Natural killer cell treated with Interleukin-12 subunit alpha and Interleukin-12 subunit beta and Interleukin-15 and Interleukin-18, amount 100 ng/mL, for 72 hours (primary cell): ENCODE results near the gene CHFR. TPM values are rescaled to one million over a fixed set of nuclear protein-coding genes. Genes with fewer than 3 reads are reported as not detected.
"Not testable (repeated sequence)": the region's sequence is repeated elsewhere in the genome, so short reads cannot be mapped to it uniquely, and the experiment has no call there.

Experiments used
- ATAC-seq, 2 donors: fragments of 150-1000 bp; cut with Tn5 transposase in 1 of 2; sonication (Bioruptor Pico), chemical (Tn5 transposase) in 1 of 2; 2 replicates each; pipeline ENCODE4 v1.10.0; 2021
- DNase-seq: peaks from one replicate; pipeline ENCODE4 v3.0.0; 2022; ENCODE audit warnings: low spot score
- H3K27ac Mint-ChIP-seq, 2 donors: 1 replicate in 1 of 2; 2 replicates in 1 of 2; pipeline ENCODE4 v1.8.0; 2022; ENCODE audit warnings: mixed read lengths in 2 of 2, mild to moderate bottlenecking in 1 of 2, moderate library complexity in 1 of 2
- H3K27me3 Mint-ChIP-seq, 2 donors: 1 replicate in 1 of 2; 2 replicates in 1 of 2; pipeline ENCODE4 v1.8.0; 2022; ENCODE audit warnings: mixed read lengths in 2 of 2
- H3K36me3 Mint-ChIP-seq: one replicate; pipeline ENCODE4 v1.8.0; 2022; ENCODE audit warnings: mixed read lengths
- H3K4me1 Mint-ChIP-seq, 2 donors: 1 replicate in 1 of 2; 2 replicates in 1 of 2; pipeline ENCODE4 v1.8.0; 2022; ENCODE audit warnings: low read depth in 2 of 2, mixed read lengths in 2 of 2, mild to moderate bottlenecking in 1 of 2
- H3K4me3 Mint-ChIP-seq: one replicate; pipeline ENCODE4 v1.8.0; 2022; ENCODE audit warnings: mixed read lengths
- H3K9me3 Mint-ChIP-seq: 2 replicates; pipeline ENCODE4 v1.8.0; 2022; ENCODE audit warnings: mixed read lengths
- total RNA-seq, 2 donors: library from RNA; stranded (reverse); gene quantifications; one replicate each; pipeline ENCODE4 v1.2.3, GENCODE V29; 2022

CHFR gene
- total RNA-seq, 2 donors from 2014 or later: 121 to 155 TPM

GRCh38 chr12:132804426-132804861 is 83.0 kb downstream of the CHFR start:
- H3K27ac Mint-ChIP-seq: no peak overlapping the region
- H3K27me3 Mint-ChIP-seq: no peaks in the 10 kb centered on the region
- H3K36me3 Mint-ChIP-seq: no peaks in the 10 kb centered on the region
- peak in 1 of 2 donors; percentile 20 for ATAC-seq
- no peak for DNase-seq
- no peaks in the 10 kb centered on the region for H3K9me3 Mint-ChIP-seq
- peaks cover 0 to 4% of the 10 kb centered on the region in 2 donors for H3K4me1 Mint-ChIP-seq
- H3K4me3 Mint-ChIP-seq: no peak overlapping the region

- no peaks in the 10 kb centered on the region for H3K36me3 Mint-ChIP-seq
- DNase-seq: no peak
- peaks cover 0 to 4% of the 10 kb centered on the region in 2 donors for H3K4me1 Mint-ChIP-seq
- H3K9me3 Mint-ChIP-seq: no peaks in the 10 kb centered on the region
- no peak overlapping the region for H3K27ac Mint-ChIP-seq
- ATAC-seq: no peak
- H3K27me3 Mint-ChIP-seq: no peaks in the 10 kb centered on the region
- no peak overlapping the region for H3K4me3 Mint-ChIP-seq
Observed at GRCh38 chr12:132803888-132804287, 83.5 kb downstream of the CHFR start.

- DNase-seq (no peak), ATAC-seq (no peak)
- no peaks in the 10 kb centered on the region for H3K27me3 Mint-ChIP-seq
- no peak overlapping the region for H3K27ac Mint-ChIP-seq
- H3K4me1 Mint-ChIP-seq: peaks cover 0 to 4% of the 10 kb centered on the region in 2 donors
- H3K36me3 Mint-ChIP-seq: no peaks in the 10 kb centered on the region
- no peak overlapping the region for H3K4me3 Mint-ChIP-seq
- H3K9me3 Mint-ChIP-seq: no peaks in the 10 kb centered on the region
Observed at GRCh38 chr12:132803125-132803524, 84.3 kb downstream of the CHFR start.

GRCh38 chr12:132801741-132802140 is 85.7 kb downstream of the CHFR start:
- Mint-ChIP-seq H3K27me3 (no peaks in the 10 kb centered on the region), H3K4me3 (no peak overlapping the region), H3K4me1 (peaks cover 0 to 4% of the 10 kb centered on the region in 2 donors), H3K27ac (no peak overlapping the region), H3K36me3 (peaks cover 4% of the 10 kb centered on the region), H3K9me3 (no peaks in the 10 kb centered on the region)
- ATAC-seq: peak in 1 of 2 donors; percentile 43
- no peak for DNase-seq

GRCh38 chr12:132798836-132799235 is 88.6 kb downstream of the CHFR start:
- Mint-ChIP-seq H3K27me3 (no peaks in the 10 kb centered on the region), H3K36me3 (peaks cover 4% of the 10 kb centered on the region), H3K9me3 (no peaks in the 10 kb centered on the region), H3K4me1 (no peaks in the 10 kb centered on the region), H3K27ac (no peak overlapping the region), H3K4me3 (no peak overlapping the region)
- no peak for DNase-seq
- ATAC-seq: no peak

GRCh38 chr12:132797820-132798570 is 89.4 kb downstream of the CHFR start:
- DNase-seq (no peak), ATAC-seq (no peak)
- Mint-ChIP-seq H3K36me3 (peaks cover 4% of the 10 kb centered on the region), H3K4me1 (peaks cover 0 to 2% of the 10 kb centered on the region in 2 donors), H3K4me3 (no peak overlapping the region), H3K27ac (no peak overlapping the region), H3K9me3 (no peaks in the 10 kb centered on the region), H3K27me3 (no peaks in the 10 kb centered on the region)

- Mint-ChIP-seq H3K36me3 (peaks cover 4% of the 10 kb centered on the region), H3K4me1 (peaks cover 0 to 2% of the 10 kb centered on the region in 2 donors), H3K27ac (no peak overlapping the region), H3K27me3 (no peaks in the 10 kb centered on the region), H3K9me3 (no peaks in the 10 kb centered on the region), H3K4me3 (no peak overlapping the region)
- DNase-seq (no peak), ATAC-seq (no peak)
Observed at GRCh38 chr12:132795847-132796246, 91.6 kb downstream of the CHFR start.

- not testable (repeated sequence) for H3K36me3 Mint-ChIP-seq, H3K27ac Mint-ChIP-seq, H3K4me1 Mint-ChIP-seq, H3K27me3 Mint-ChIP-seq, H3K9me3 Mint-ChIP-seq, H3K4me3 Mint-ChIP-seq, DNase-seq
- ATAC-seq: peak in 1 of 2 donors; percentile 36
Observed at GRCh38 chr12:132791940-132792339, 95.5 kb downstream of the CHFR start.

- H3K36me3 Mint-ChIP-seq: peaks cover 11% of the 10 kb centered on the region
Observed at GRCh38 chr12:132789099-132789471, 98.3 kb downstream of the CHFR start.

GRCh38 chr12:132788375-132789098 is 98.9 kb downstream of the CHFR start:
- Mint-ChIP-seq H3K4me3 (no peak overlapping the region), H3K36me3 (peaks cover 11% of the 10 kb centered on the region), H3K4me1 (peaks cover 0 to 12% of the 10 kb centered on the region in 2 donors), H3K9me3 (no peaks in the 10 kb centered on the region), H3K27ac (peak overlapping the region in 1 of 2 donors; percentile 74), H3K27me3 (no peaks in the 10 kb centered on the region)
- no peak for DNase-seq
- ATAC-seq: no peak

More at GRCh38 chr12:132789099-132789471, 98.3 kb downstream of the CHFR start:
- Mint-ChIP-seq H3K9me3 (no peaks in the 10 kb centered on the region), H3K27ac (no peak overlapping the region), H3K27me3 (no peaks in the 10 kb centered on the region), H3K4me1 (peaks cover 0 to 14% of the 10 kb centered on the region in 2 donors), H3K4me3 (no peak overlapping the region)
- DNase-seq (no peak), ATAC-seq (no peak)

GRCh38 chr12:132787877-132788276 is 99.5 kb downstream of the CHFR start:
- ATAC-seq (no peak), DNase-seq (no peak)
- Mint-ChIP-seq H3K9me3 (no peaks in the 10 kb centered on the region), H3K27ac (peak overlapping the region in 1 of 2 donors; percentile 74), H3K36me3 (peaks cover 11% of the 10 kb centered on the region), H3K4me3 (no peak overlapping the region), H3K4me1 (peaks cover 0 to 12% of the 10 kb centered on the region in 2 donors), H3K27me3 (no peaks in the 10 kb centered on the region)

GRCh38 chr12:132786192-132786591 is 101.2 kb downstream of the CHFR start:
- no peak for DNase-seq
- no peaks in the 10 kb centered on the region for H3K27me3 Mint-ChIP-seq
- H3K9me3 Mint-ChIP-seq: no peaks in the 10 kb centered on the region
- no peak for ATAC-seq
- peaks cover 0 to 12% of the 10 kb centered on the region in 2 donors for H3K4me1 Mint-ChIP-seq
- H3K27ac Mint-ChIP-seq: no peak overlapping the region
- no peak overlapping the region for H3K4me3 Mint-ChIP-seq
- peaks cover 11% of the 10 kb centered on the region for H3K36me3 Mint-ChIP-seq

GRCh38 chr12:132784580-132784979 is 102.8 kb downstream of the CHFR start:
- Mint-ChIP-seq H3K4me1 (peaks cover 0 to 16% of the 10 kb centered on the region in 2 donors), H3K27ac (no peak overlapping the region), H3K4me3 (no peak overlapping the region), H3K36me3 (peaks cover 11% of the 10 kb centered on the region), H3K9me3 (no peaks in the 10 kb centered on the region), H3K27me3 (no peaks in the 10 kb centered on the region)
- ATAC-seq: no peak
- DNase-seq: no peak

GRCh38 chr12:132783917-132784531 is 103.4 kb downstream of the CHFR start:
- H3K36me3 Mint-ChIP-seq: peaks cover 11% of the 10 kb centered on the region
- no peak overlapping the region for H3K4me3 Mint-ChIP-seq
- DNase-seq (no peak), ATAC-seq (no peak)
- H3K27me3 Mint-ChIP-seq: no peaks in the 10 kb centered on the region
- no peak overlapping the region for H3K27ac Mint-ChIP-seq
- no peaks in the 10 kb centered on the region for H3K9me3 Mint-ChIP-seq
- H3K4me1 Mint-ChIP-seq: peaks cover 0 to 17% of the 10 kb centered on the region in 2 donors
